ENCODE results near the gene CTXND1. TPM values are rescaled to one million over a fixed set of nuclear protein-coding genes. Genes with fewer than 3 reads are reported as not detected.

The CTXND1 gene
- total RNA-seq, 1 donor from 2014 or later, result not detected

- no peak for TF ChIP-seq CTCF (IDR thresholded peaks at IDR 0.05)
- no peak for DNase-seq (ENCODE audit: low spot score)
- Mint-ChIP-seq H3K36me3 (ENCODE audit: low read depth) (peaks cover 23% of the 10 kb centered on the region), H3K4me3 (ENCODE audit: unreplicated experiment) (no peak overlapping the region), H3K4me1 (ENCODE audit: low read depth) (peaks cover 17% of the 10 kb centered on the region), H3K9me3 (ENCODE audit: low read depth) (peaks cover 8% of the 10 kb centered on the region), H3K27me3 (ENCODE audit: low read depth) (no peaks in the 10 kb centered on the region), H3K27ac (ENCODE audit: unreplicated experiment) (no peak overlapping the region)
Observed at GRCh38 chr15:80180468-80180867, 71.5 kb downstream of the CTXND1 start.

GRCh38 chr15:80179935-80180334 is 72.1 kb downstream of the CTXND1 start:
- no peak for TF ChIP-seq CTCF (IDR thresholded peaks at IDR 0.05)
- Mint-ChIP-seq H3K27me3 (ENCODE audit: low read depth) (no peaks in the 10 kb centered on the region), H3K9me3 (ENCODE audit: low read depth) (peaks cover 5% of the 10 kb centered on the region), H3K27ac (ENCODE audit: unreplicated experiment) (no peak overlapping the region), H3K36me3 (ENCODE audit: low read depth) (peaks cover 19% of the 10 kb centered on the region), H3K4me1 (ENCODE audit: low read depth) (peaks cover 17% of the 10 kb centered on the region), H3K4me3 (ENCODE audit: unreplicated experiment) (no peak overlapping the region)
- no peak for DNase-seq (ENCODE audit: low spot score)

GRCh38 chr15:80179025-80179759 is 72.8 kb downstream of the CTXND1 start:
- DNase-seq (ENCODE audit: low spot score), result no peak
- Mint-ChIP-seq H3K4me1 (ENCODE audit: low read depth) (peaks cover 17% of the 10 kb centered on the region), H3K27ac (ENCODE audit: unreplicated experiment) (peak overlapping the region; percentile 83), H3K9me3 (ENCODE audit: low read depth) (peaks cover 5% of the 10 kb centered on the region), H3K27me3 (ENCODE audit: low read depth) (no peaks in the 10 kb centered on the region), H3K4me3 (ENCODE audit: unreplicated experiment) (no peak overlapping the region), H3K36me3 (ENCODE audit: low read depth) (peaks cover 15% of the 10 kb centered on the region)
- no peak for TF ChIP-seq CTCF (IDR thresholded peaks at IDR 0.05)

GRCh38 chr15:80177156-80177555 is 74.9 kb downstream of the CTXND1 start:
- Mint-ChIP-seq H3K27ac (ENCODE audit: unreplicated experiment) (no peak overlapping the region), H3K4me3 (ENCODE audit: unreplicated experiment) (no peak overlapping the region), H3K36me3 (ENCODE audit: low read depth) (peaks cover 12% of the 10 kb centered on the region), H3K4me1 (ENCODE audit: low read depth) (peaks cover 11% of the 10 kb centered on the region), H3K27me3 (ENCODE audit: low read depth) (no peaks in the 10 kb centered on the region), H3K9me3 (ENCODE audit: low read depth) (peaks cover 5% of the 10 kb centered on the region)
- DNase-seq (ENCODE audit: low spot score), result no peak
- TF ChIP-seq CTCF (IDR thresholded peaks at IDR 0.05), result no peak

- no peak for DNase-seq (ENCODE audit: low spot score)
- no peaks in the 10 kb centered on the region for H3K27me3 Mint-ChIP-seq (ENCODE audit: low read depth)
- H3K4me1 Mint-ChIP-seq (ENCODE audit: low read depth), result peaks cover 11% of the 10 kb centered on the region
- H3K27ac Mint-ChIP-seq (ENCODE audit: unreplicated experiment), result no peak overlapping the region
- no peak for TF ChIP-seq CTCF (IDR thresholded peaks at IDR 0.05)
- H3K36me3 Mint-ChIP-seq (ENCODE audit: low read depth), result peaks cover 7% of the 10 kb centered on the region
- no peak overlapping the region for H3K4me3 Mint-ChIP-seq (ENCODE audit: unreplicated experiment)
- peaks cover 5% of the 10 kb centered on the region for H3K9me3 Mint-ChIP-seq (ENCODE audit: low read depth)
Observed at GRCh38 chr15:80176443-80176842, 75.6 kb downstream of the CTXND1 start.
